Gastroesophageal sphincter (tissue), 4 donors: ENCODE results near the gene CIRBP. TPM values are rescaled to one million over a fixed set of nuclear protein-coding genes. Genes with fewer than 3 reads are reported as not detected.

Experiments used
- ATAC-seq: fragments of 150-250 bp; one replicate; pipeline ENCODE4 v1.9.1; 2016; ENCODE audit warnings: mild to moderate bottlenecking, moderate library complexity
- H3K27ac ChIP-seq, 4 donors: fragments of 200-600 bp; sonication (generic) in 3 of 4; 1 replicate in 3 of 4; 2 replicates in 1 of 4; pipeline ENCODE4 v1.5.1; 2016 to 2019
- H3K27me3 ChIP-seq: fragments of 200-600 bp; sonication (generic); one replicate; pipeline ENCODE4 v1.5.1; 2019
- H3K36me3 ChIP-seq, 2 donors: fragments of 200-600 bp; sonication (generic); one replicate each; pipeline ENCODE4 v1.5.1; 2019; ENCODE audit warnings: control low read depth in 1 of 2
- H3K4me1 ChIP-seq, 3 donors: fragments of 200-600 bp; sonication (generic); 1 replicate in 2 of 3; 2 replicates in 1 of 3; pipeline ENCODE4 v1.5.1; 2016 to 2019; ENCODE audit warnings: control low read depth in 2 of 3
- H3K4me3 ChIP-seq, 2 donors: fragments of 200-600 bp; sonication (generic); one replicate each; pipeline ENCODE4 v1.5.1; 2019; ENCODE audit warnings: mild to moderate bottlenecking in 1 of 2, moderate library complexity in 1 of 2
- H3K9me3 ChIP-seq, 3 donors: fragments of 200-600 bp; sonication (generic); one replicate each; pipeline ENCODE4 v1.5.1; 2017 to 2019; ENCODE audit warnings: control low read depth in 2 of 3
- CTCF ChIP-seq, 4 experiments: fragments of 200-600 bp in 2 of 4; fragments of 450-650 bp in 2 of 4; sonication (generic) in 1 of 4; IDR thresholded peaks; one replicate each; pipeline ENCODE4 v1.5.1; 2017 to 2019; ENCODE audit warnings: antibody characterized with exemption in 4 of 4, mild to moderate bottlenecking in 2 of 4, moderate library complexity in 2 of 4
- EP300 ChIP-seq: sonication (generic); formaldehyde crosslinking; IDR thresholded peaks from one replicate; pipeline ENCODE4 v1.6.1; 2017; ENCODE audit warnings: antibody characterized with exemption, mild to moderate bottlenecking
- POLR2A ChIP-seq, 2 donors: fragments of 450-650 bp; IDR thresholded peaks; one replicate each; pipeline ENCODE4 v1.6.1; 2017; ENCODE audit warnings: antibody characterized with exemption in 2 of 2, mild to moderate bottlenecking in 2 of 2, moderate library complexity in 1 of 2
- POLR2AphosphoS5 ChIP-seq: sonication (generic); formaldehyde crosslinking; IDR thresholded peaks from one replicate; pipeline ENCODE4 v1.6.1; 2017; ENCODE audit warnings: antibody characterized with exemption
- WGBS, 2 donors: methylation state at CpG; one replicate each; pipeline ENCODE4 v1.1.5; 2018; ENCODE audit warnings: low coverage in 1 of 2; 5-methylcytosine and 5-hydroxymethylcytosine counted together
- total RNA-seq, 4 donors: library from RNA; depleted of rRNA; stranded (reverse); fragments of >200 nt; gene quantifications; one replicate each; pipeline ENCODE4 v1.1.0, GENCODE V29; 2016

Gene CIRBP
- total RNA-seq, 4 donors from 2014 or later, result 350 to 708 (median 559) TPM

GRCh38 chr19:1298235-1298634 lies 29.1 kb downstream of the CIRBP start:
- no peak overlapping the region for H3K4me3 ChIP-seq
- no peaks in the 10 kb centered on the region for H3K36me3 ChIP-seq
- peaks cover 46% of the 10 kb centered on the region for H3K27me3 ChIP-seq
- H3K9me3 ChIP-seq, result no peaks in the 10 kb centered on the region
- no peak overlapping the region for H3K27ac ChIP-seq
- ATAC-seq, result no peak
- 88 to 100% methylated on average over 2 of the region's 8 CpGs for WGBS, 2 donors
- peaks cover 0 to 15% (median 9%) of the 10 kb centered on the region in 3 donors for H3K4me1 ChIP-seq
- no peak for TF ChIP-seq EP300
- TF ChIP-seq POLR2AphosphoS5, result no peak
- TF ChIP-seq CTCF (IDR thresholded peaks at IDR 0.05), result no peak
- no peak for TF ChIP-seq POLR2A (IDR thresholded peaks at IDR 0.05)

GRCh38 chr19:1299801-1300200 lies 30.7 kb downstream of the CIRBP start:
- no peak for ATAC-seq
- 80 to 84% methylated on average over 2 to 8 of the region's 34 CpGs for WGBS, 2 donors

GRCh38 chr19:1300744-1301490 lies 31.8 kb downstream of the CIRBP start:
- Histone ChIP-seq H3K27ac (no peak overlapping the region), H3K27me3 (peaks cover 19% of the 10 kb centered on the region), H3K4me1 (peaks cover 0 to under 1% (median 0%) of the 10 kb centered on the region in 3 donors), H3K4me3 (no peak overlapping the region), H3K9me3 (no peaks in the 10 kb centered on the region), H3K36me3 (no peaks in the 10 kb centered on the region)
- TF ChIP-seq CTCF (IDR thresholded peaks at IDR 0.05), result no peak
- no peak for TF ChIP-seq POLR2AphosphoS5
- TF ChIP-seq EP300, result no peak
- no peak for TF ChIP-seq POLR2A (IDR thresholded peaks at IDR 0.05)
- 79 to 81% methylated on average over 16 to 22 of the region's 35 CpGs for WGBS, 2 donors
- ATAC-seq, result no peak

More at GRCh38 chr19:1299801-1300200, 30.7 kb downstream of the CIRBP start:
- Histone ChIP-seq H3K27ac (no peak overlapping the region), H3K9me3 (no peaks in the 10 kb centered on the region), H3K27me3 (peaks cover 31% of the 10 kb centered on the region), H3K4me3 (no peak overlapping the region), H3K4me1 (peaks cover 0 to 12% (median 9%) of the 10 kb centered on the region in 3 donors), H3K36me3 (no peaks in the 10 kb centered on the region)
- TF ChIP-seq POLR2A (IDR thresholded peaks at IDR 0.05), result no peak
- no peak for TF ChIP-seq POLR2AphosphoS5
- no peak for TF ChIP-seq EP300
- TF ChIP-seq CTCF (IDR thresholded peaks at IDR 0.05), result no peak

GRCh38 chr19:1302533-1303239 lies 33.6 kb downstream of the CIRBP start:
- H3K36me3 ChIP-seq, result no peaks in the 10 kb centered on the region
- no peaks in the 10 kb centered on the region for H3K4me1 ChIP-seq
- no peak overlapping the region for H3K4me3 ChIP-seq
- no peak overlapping the region for H3K27ac ChIP-seq
- H3K9me3 ChIP-seq, result no peaks in the 10 kb centered on the region
- ATAC-seq, result no peak
- no peak for TF ChIP-seq POLR2AphosphoS5
- no peak for TF ChIP-seq EP300
- no peak for TF ChIP-seq CTCF (IDR thresholded peaks at IDR 0.05)
- no peak for TF ChIP-seq POLR2A (IDR thresholded peaks at IDR 0.05)
- WGBS, 2 donors, result 35 to 38% methylated on average over 3 to 5 of the region's 36 CpGs
- H3K27me3 ChIP-seq, result peaks cover 11% of the 10 kb centered on the region
